Memory B cell (primary cell): ENCODE measurements around the gene TMEM256.

Experiments used
- ATAC-seq: fragments of 150-1000 bp; cut with Tn5 transposase; 2 replicates; pipeline ENCODE4 v1.10.0; 2021; ENCODE audit warnings: low read depth, mild to moderate bottlenecking, moderate library complexity
- DNase-seq, 2 donors: peaks; one replicate each; pipeline ENCODE4 v3.0.0; 2022; ENCODE audit warnings: low spot score in 2 of 2
- H3K27ac Mint-ChIP-seq: one replicate; pipeline ENCODE4 v1.8.0; 2022; ENCODE audit warnings: mild to moderate bottlenecking, moderate library complexity, mixed read lengths
- H3K27me3 Mint-ChIP-seq: one replicate; pipeline ENCODE4 v1.8.0; 2022; ENCODE audit warnings: mixed read lengths
- H3K36me3 Mint-ChIP-seq: one replicate; pipeline ENCODE4 v1.8.0; 2022; ENCODE audit warnings: mild to moderate bottlenecking, mixed read lengths
- H3K4me1 Mint-ChIP-seq: one replicate; pipeline ENCODE4 v1.8.0; 2022; ENCODE audit warnings: mixed read lengths
- H3K4me3 Mint-ChIP-seq: one replicate; pipeline ENCODE4 v1.8.0; 2022; ENCODE audit warnings: mild to moderate bottlenecking, moderate library complexity, mixed read lengths
- H3K9me3 Mint-ChIP-seq: one replicate; pipeline ENCODE4 v1.8.0; 2022; ENCODE audit warnings: mixed read lengths

TMEM256 gene

GRCh38 chr17:7423679-7424078 lies 19.8 kb upstream of the TMEM256 start:
- ATAC-seq (no peak), DNase-seq (no peak)
- Mint-ChIP-seq H3K27me3 (peaks cover 5% of the 10 kb centered on the region), H3K9me3 (no peaks in the 10 kb centered on the region), H3K4me1 (no peaks in the 10 kb centered on the region), H3K27ac (no peak overlapping the region), H3K36me3 (no peaks in the 10 kb centered on the region), H3K4me3 (no peak overlapping the region)

DNA sequence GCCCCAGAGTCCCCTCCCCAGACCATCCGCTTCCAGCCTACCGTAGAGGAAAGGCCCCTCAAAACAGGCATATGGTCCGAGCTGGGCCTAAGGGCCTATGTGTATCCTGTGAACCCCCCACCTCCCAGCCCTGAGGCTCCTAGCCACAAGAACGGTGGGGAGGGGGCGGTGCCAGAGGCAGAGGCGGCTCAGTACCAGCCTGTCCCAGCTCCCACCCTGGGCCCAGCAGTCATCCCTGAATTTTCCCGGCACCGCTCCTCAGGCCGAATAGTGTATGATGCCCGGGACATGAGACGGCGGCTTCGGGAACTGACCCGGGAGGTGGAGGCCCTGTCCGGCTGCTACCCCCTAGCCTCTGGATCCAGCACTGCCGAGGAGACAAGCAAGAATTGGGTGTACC lies 17.3 kb upstream of the TMEM256 start:
- Mint-ChIP-seq H3K27ac (no peak overlapping the region), H3K27me3 (peaks cover 10% of the 10 kb centered on the region), H3K4me1 (peaks cover 2% of the 10 kb centered on the region), H3K4me3 (no peak overlapping the region), H3K36me3 (no peaks in the 10 kb centered on the region), H3K9me3 (no peaks in the 10 kb centered on the region)
- DNase-seq: no peak
- no peak for ATAC-seq

- H3K27ac Mint-ChIP-seq: no peak within 1 kb of the TSS
- peaks cover 10% of the 10 kb centered on the region for H3K27me3 Mint-ChIP-seq
- DNase-seq (no peak), ATAC-seq (no peak)
- no peaks in the 10 kb centered on the region for H3K9me3 Mint-ChIP-seq
- peaks cover 2% of the 10 kb centered on the region for H3K4me1 Mint-ChIP-seq
- no peak within 1 kb of the TSS for H3K4me3 Mint-ChIP-seq
- no peaks in the 10 kb centered on the region for H3K36me3 Mint-ChIP-seq
These were observed 16.1 kb upstream of the TMEM256 start, which contains the start of gene SPEM1 for GRCh38 chr17:7419819-7420610. TSS of gene SPEM1 (plus strand) at chr17:7420324. CDS start at chr17:7420385, 61 bp downstream.

- H3K4me3 Mint-ChIP-seq: no peak overlapping the region
- H3K36me3 Mint-ChIP-seq: no peaks in the 10 kb centered on the region
- H3K27me3 Mint-ChIP-seq: peaks cover 10% of the 10 kb centered on the region
- no peaks in the 10 kb centered on the region for H3K9me3 Mint-ChIP-seq
- ATAC-seq (no peak), DNase-seq (no peak)
- H3K4me1 Mint-ChIP-seq: peaks cover 2% of the 10 kb centered on the region
- no peak overlapping the region for H3K27ac Mint-ChIP-seq
These were observed 14.7 kb upstream of the TMEM256 start for GRCh38 chr17:7418472-7419152.

- Mint-ChIP-seq H3K4me1 (peaks cover 2% of the 10 kb centered on the region), H3K27me3 (peaks cover 10% of the 10 kb centered on the region), H3K27ac (no peak overlapping the region), H3K36me3 (no peaks in the 10 kb centered on the region), H3K9me3 (no peaks in the 10 kb centered on the region), H3K4me3 (no peak overlapping the region)
- no peak for DNase-seq
- ATAC-seq: no peak
These were observed 13.3 kb upstream of the TMEM256 start for GRCh38 chr17:7417056-7417655.

- DNase-seq (no peak), ATAC-seq (no peak)
These were observed 12.4 kb upstream of the TMEM256 start for GRCh38 chr17:7416323-7416722.

GRCh38 chr17:7415784-7416183 lies 11.9 kb upstream of the TMEM256 start:
- no peak for DNase-seq
- no peaks in the 10 kb centered on the region for H3K36me3 Mint-ChIP-seq
- H3K27ac Mint-ChIP-seq: no peak overlapping the region
- no peak overlapping the region for H3K4me3 Mint-ChIP-seq
- no peak for ATAC-seq
- H3K4me1 Mint-ChIP-seq: peaks cover 2% of the 10 kb centered on the region
- H3K9me3 Mint-ChIP-seq: no peaks in the 10 kb centered on the region
- H3K27me3 Mint-ChIP-seq: peaks cover 10% of the 10 kb centered on the region

More at GRCh38 chr17:7416323-7416722, 12.4 kb upstream of the TMEM256 start:
- no peak overlapping the region for H3K27ac Mint-ChIP-seq
- H3K9me3 Mint-ChIP-seq: no peaks in the 10 kb centered on the region
- peaks cover 10% of the 10 kb centered on the region for H3K27me3 Mint-ChIP-seq
- H3K4me1 Mint-ChIP-seq: peaks cover 2% of the 10 kb centered on the region
- H3K4me3 Mint-ChIP-seq: no peak overlapping the region
- no peaks in the 10 kb centered on the region for H3K36me3 Mint-ChIP-seq

GRCh38 chr17:7414837-7415236 lies 10.9 kb upstream of the TMEM256 start:
- Mint-ChIP-seq H3K4me3 (no peak overlapping the region), H3K27ac (no peak overlapping the region)

DNA sequence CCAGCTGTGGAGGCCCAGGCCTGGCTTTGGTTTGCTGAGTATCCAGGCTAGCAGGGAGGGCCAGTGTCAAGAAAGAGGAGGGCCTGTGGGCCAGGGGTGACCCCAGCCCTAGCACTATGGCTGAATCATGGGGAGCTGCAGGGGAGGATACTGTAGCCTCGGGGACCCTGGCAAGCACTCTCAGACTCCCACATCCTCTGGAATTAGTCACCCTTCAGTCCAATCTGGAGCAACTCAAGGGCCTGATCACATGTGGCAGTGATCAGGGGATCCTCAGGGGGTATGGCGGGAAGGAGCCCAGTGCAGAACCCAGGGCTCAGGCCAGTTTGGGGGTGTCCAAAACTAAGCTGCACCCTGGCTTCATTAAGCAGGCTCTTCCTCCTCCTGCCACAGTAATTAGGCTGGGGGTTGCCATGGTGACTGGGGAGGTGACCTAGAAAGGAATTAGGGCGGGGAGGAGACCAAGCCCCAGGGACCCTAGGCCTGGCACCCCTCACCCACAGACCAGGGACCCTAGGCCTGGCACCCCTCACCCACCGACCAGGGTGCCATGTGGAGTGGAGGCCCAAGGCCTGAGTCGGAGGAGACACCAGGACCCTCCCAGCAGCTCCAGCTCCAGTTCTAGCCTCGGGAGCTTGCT lies 9.6 kb upstream of the TMEM256 start:
- ATAC-seq: no peak
- Mint-ChIP-seq H3K27ac (no peak overlapping the region), H3K9me3 (no peaks in the 10 kb centered on the region), H3K4me1 (peaks cover 4% of the 10 kb centered on the region), H3K27me3 (peaks cover 13% of the 10 kb centered on the region), H3K36me3 (no peaks in the 10 kb centered on the region), H3K4me3 (no peak overlapping the region)
- no peak for DNase-seq

More at GRCh38 chr17:7414837-7415236, 10.9 kb upstream of the TMEM256 start:
- no peaks in the 10 kb centered on the region for H3K9me3 Mint-ChIP-seq
- peaks cover 12% of the 10 kb centered on the region for H3K27me3 Mint-ChIP-seq
- H3K4me1 Mint-ChIP-seq: peaks cover 2% of the 10 kb centered on the region
- H3K36me3 Mint-ChIP-seq: no peaks in the 10 kb centered on the region
- ATAC-seq (no peak), DNase-seq (no peak)

DNA sequence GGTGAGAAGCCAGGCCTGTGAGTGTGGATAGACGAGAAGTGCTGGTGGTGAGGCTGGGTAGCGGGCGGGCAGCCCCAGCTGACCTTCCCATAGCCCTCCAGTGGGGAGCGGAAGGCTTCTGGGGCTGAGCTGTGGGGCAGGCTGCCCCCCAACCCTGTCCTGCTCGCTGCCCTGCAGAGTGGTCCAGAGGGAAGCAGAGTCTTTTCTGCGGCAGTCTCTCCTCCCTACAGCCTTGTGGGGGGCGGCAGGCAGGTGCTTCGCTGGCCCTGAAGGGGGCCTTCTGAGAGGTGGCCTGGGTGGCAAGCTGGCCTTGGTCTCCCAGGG lies 7.5 kb upstream of the TMEM256 start:
- no peaks in the 10 kb centered on the region for H3K9me3 Mint-ChIP-seq
- DNase-seq: no peak
- H3K4me3 Mint-ChIP-seq: no peak overlapping the region
- ATAC-seq: no peak
- peaks cover 4% of the 10 kb centered on the region for H3K4me1 Mint-ChIP-seq
- no peaks in the 10 kb centered on the region for H3K36me3 Mint-ChIP-seq
- H3K27me3 Mint-ChIP-seq: peaks cover 11% of the 10 kb centered on the region
- H3K27ac Mint-ChIP-seq: no peak overlapping the region

DNA sequence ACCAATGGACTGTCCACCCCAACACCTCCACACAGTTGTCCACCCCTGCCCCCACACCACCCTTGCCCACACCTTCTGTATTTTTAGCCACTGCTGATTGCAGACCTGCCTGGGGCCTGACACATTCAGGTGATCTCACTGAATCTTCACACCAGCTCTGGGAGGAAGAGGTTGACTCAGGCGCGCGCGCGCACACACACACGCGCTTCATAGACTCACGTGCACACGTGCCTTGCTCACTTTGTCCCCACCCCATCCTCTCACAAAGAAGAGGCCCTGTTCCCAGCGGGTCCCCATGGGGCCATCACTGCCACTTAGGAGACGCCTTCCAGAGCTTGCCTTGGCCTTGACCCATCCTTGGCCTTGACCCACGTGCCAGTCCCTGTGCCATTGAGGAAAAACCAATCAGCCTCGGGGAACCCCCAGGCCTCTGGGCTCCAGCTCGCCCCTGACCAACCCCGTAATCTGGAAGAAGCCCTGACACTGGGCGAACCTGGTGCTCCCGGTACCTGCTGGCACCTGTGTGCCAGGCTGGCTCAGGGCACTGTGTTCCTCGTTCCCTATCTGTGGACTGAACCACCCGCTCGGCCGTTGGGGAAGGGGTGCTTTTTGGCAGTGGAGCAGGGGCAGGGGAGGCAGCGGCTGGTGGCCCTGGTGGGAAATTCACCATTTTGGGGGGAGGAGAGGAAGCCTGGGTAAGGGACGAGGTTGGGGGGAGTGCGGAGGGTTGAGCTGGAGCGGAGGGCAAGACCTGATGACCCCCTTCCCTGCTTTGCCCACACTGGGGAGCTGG lies 6.9 kb upstream of the TMEM256 start:
- no peak overlapping the region for H3K27ac Mint-ChIP-seq
- H3K4me1 Mint-ChIP-seq: peaks cover 7% of the 10 kb centered on the region
- no peaks in the 10 kb centered on the region for H3K9me3 Mint-ChIP-seq
- no peaks in the 10 kb centered on the region for H3K36me3 Mint-ChIP-seq
- H3K4me3 Mint-ChIP-seq: no peak overlapping the region
- ATAC-seq: no peak
- H3K27me3 Mint-ChIP-seq: peaks cover 13% of the 10 kb centered on the region
- no peak for DNase-seq

DNA sequence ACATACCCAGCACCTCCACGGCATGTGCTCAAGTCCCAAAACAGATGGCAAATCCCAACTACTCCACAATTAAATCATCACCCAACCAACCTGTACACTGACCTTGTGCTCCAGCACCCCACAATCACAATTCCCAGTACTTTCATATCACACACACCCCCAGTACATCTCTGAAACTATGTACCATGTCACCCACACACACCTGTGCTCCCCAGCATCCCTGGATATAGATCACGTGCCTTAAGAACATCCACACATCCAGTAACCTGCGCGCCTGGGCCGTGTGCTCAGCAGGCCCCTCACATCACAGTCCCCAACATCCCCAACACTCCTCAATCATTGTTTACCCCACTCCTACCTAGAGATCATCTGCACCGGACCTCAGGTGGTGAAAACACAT lies 5.8 kb upstream of the TMEM256 start:
- Mint-ChIP-seq H3K4me1 (peaks cover 10% of the 10 kb centered on the region), H3K4me3 (no peak overlapping the region), H3K27me3 (peaks cover 16% of the 10 kb centered on the region), H3K9me3 (no peaks in the 10 kb centered on the region), H3K27ac (no peak overlapping the region), H3K36me3 (no peaks in the 10 kb centered on the region)
- no peak for ATAC-seq
- no peak for DNase-seq

- Mint-ChIP-seq H3K4me1 (peaks cover 10% of the 10 kb centered on the region), H3K4me3 (peak overlapping the region; percentile 42), H3K9me3 (no peaks in the 10 kb centered on the region), H3K27me3 (peaks cover 16% of the 10 kb centered on the region), H3K27ac (no peak overlapping the region), H3K36me3 (no peaks in the 10 kb centered on the region)
- no peak for ATAC-seq
- no peak for DNase-seq
These were observed 5.0 kb upstream of the TMEM256 start for GRCh38 chr17:7408863-7409262.
